NCI-H446 (cell line): Measurements from ENCODE around the gene OTUB1.
A peak's percentile ranks its signal among the peaks of the same experiment; 100 is the strongest.
"Not testable (repeated sequence)": the region's sequence is repeated elsewhere in the genome, so short reads cannot be mapped to it uniquely, and the experiment has no call there.

ENCODE experiments used
- DNase-seq, 2 experiments: peaks; one replicate each; lab custom pipeline; 2025; lab: John Stamatoyannopoulos, UW

OTUB1 gene, protein sequence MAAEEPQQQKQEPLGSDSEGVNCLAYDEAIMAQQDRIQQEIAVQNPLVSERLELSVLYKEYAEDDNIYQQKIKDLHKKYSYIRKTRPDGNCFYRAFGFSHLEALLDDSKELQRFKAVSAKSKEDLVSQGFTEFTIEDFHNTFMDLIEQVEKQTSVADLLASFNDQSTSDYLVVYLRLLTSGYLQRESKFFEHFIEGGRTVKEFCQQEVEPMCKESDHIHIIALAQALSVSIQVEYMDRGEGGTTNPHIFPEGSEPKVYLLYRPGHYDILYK

DNA sequence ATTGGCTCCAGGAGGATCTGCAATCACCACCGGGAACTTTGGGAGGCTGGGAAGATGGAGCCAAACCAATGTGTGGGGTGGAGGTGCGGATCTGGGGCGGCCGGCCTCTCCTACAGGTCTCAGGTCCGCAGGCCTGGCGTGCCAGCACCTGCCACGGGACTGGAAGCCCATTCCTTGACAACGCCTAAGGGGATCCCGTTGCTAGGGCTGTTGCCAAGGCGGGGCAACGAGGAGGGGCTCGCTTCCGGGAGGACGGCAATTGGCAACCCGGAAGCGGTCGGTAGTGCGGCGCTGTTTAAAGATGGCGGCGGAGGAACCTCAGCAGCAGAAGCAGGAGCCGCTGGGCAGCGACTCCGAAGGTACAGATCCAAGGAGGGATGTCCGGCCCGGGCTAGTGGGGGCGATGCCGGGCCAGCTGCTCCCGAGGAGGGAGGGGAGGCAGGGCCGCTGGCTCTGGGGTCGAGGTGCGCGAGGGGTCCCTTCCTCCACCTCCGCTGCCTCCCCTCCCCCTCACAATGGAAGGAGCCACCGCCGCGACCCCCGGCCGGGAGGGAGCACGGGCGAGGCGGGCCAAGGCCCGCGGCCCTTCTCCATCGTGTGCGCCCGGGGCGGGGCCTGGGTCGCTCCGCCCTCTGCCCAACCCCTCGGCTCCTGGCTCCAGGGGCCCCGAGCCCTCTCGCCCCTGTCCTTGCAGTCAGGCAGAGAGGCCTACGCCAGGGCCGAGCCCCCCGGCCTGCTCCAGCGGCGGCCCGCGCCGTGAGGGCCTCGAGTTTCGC is at the start of gene OTUB1:
OTUB1 (plus strand) TSS at position 283 of the 776 bp plus-strand sequence; CDS start at position 302, 19 bp downstream.
- DNase-seq: peak; percentile 88 to 93

DNA sequence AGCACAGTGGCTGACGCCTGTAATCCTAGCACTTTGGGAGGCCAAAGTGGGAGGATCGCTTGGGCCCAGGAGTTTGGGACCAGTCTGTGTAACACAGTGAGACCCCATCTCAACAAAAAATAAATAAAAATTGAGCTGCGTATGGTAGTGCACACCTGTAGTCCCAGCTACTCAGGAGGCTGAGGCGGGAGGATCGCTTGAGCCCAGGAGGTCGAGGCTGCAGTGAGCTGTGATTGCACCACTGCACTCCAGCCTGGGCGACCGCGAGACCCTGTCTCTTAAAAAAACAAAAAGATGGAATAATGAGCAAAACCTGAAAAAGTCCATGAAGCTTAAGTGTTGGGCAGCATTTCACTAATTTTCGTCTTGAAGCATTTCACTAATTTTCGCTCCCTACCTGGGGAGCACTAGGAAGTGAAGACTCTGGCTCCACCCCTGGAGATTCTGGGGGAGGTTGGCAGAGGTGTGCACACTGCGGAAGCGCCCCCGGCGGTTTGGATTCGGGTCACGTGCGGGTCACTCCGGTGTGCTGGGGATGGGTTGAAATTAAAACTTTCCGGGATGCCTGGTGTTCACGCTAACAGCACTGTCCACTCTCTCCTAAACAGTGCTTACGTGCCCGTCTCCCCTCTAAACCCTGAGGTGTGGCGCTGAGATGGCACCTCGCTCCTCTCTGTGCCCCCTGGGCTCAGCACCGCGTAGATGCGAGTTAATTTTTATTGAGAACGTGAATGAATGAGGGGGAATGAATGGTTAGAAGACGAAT is 48.3 kb upstream of the OTUB1 start:
- DNase-seq: no peak

DNA sequence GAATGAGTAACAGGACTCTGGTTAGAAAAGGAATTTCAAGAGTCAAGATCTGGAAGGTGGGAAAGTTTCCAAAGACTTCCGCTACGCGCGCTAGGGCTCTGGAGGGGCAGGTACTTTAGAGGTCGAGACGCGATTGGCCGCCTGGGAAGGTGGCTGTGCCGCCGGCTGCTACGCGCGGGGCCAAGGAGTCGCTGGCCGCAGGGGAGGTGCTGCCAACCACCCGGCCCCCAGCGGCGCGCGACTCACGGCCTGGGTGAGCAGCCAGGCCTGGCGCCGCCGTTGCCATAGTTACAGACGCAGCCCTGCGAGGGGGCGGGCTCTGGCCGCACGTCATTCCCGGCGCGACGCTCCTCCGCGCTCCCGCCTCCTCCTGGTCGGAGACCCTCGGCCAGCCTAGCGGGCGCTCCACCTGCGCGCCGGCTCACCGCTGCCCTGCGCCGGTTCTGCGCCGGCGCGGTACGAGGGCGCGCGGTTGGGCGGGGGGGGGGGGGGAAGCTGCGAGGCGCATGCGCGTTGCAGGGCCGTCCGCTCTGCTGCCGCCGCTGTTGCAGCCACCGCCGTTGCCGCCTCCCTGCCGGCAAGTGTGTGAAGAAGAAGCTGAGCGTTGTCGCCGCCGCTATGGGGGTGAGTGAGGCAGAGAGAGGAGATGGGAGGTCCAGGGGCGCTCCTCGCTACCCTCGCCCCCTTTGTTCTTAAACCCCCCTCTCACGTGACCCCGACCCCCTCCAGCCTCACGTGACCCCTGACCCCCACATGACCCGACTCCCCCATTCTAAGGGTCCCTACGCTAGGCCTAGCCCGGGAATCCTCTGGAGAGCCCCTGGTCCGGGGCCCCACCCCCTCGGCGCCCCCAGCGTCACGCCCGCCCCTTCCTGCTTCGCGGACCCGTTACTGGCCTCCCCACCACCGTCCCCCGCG is 47.5 kb upstream of the OTUB1 start, which contains the start of gene NAA40:
NAA40 (plus strand) TSS at position 524 of the 918 bp plus-strand sequence; CDS start at position 619, 95 bp downstream.
- DNase-seq: peak; percentile 89 to 98

DNA sequence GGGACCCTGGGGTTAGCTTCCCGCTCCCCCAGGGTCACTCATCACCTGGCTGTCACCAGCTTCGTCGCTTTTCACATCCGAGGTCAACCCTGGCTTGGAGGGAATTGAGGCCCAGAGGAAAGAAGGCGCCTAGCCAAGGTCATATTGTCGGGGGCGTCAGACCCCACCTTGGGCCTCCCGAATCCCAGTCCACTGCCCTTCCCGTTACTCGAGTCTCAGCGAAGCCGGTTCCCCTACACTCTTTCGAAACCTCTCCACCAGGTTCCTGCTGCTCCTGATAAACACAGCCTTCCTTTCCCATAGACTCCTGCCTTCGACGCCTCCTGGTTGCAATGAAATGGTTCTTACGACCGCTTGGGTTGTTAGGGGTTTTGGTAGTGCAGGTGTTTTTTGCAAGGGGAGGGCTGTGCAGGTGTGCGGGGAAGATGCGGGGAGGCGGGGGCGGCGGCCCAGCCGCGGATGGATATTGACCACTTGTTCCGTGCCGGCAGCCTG is 46.8 kb upstream of the OTUB1 start:
- DNase-seq: no peak

DNA sequence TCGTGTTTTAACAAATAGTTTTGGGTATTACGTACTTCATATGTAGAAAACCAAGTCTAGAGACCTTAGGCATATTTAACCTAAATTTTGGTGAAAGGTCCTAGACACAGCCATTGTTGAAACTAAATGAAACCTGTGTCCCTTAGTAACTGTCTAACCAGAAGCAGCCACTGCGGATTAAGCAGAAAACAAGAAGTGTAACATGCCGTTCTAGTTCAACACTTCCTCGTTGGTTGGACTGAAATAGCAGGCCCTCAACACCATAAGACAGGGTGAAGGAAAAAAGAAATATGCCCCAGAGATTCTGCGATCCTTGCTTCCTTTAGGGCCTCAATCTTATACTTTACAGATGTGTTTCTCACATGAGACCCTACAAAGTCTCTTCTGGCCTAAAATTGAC is 45.5 kb upstream of the OTUB1 start:
- DNase-seq: no peak

DNA sequence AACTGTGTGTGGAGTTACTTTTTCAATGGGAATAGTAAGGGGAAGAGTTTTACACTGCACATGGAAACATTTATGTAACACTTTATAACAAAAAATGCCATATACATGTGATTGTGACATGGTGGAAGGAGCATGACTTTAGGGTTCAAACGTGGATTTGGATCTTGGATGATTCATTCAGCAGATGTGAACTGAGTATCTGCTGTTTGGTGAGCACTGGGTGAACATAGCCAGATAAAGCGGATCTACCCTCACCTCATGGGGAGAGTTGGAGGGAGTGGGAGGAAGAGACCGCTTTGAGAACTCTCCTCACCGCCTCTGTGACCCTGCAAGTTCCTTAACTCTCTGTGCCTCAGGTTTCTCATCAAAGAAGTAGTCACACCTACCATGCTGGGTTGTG is 44.3 kb upstream of the OTUB1 start:
- no peak for DNase-seq

DNA sequence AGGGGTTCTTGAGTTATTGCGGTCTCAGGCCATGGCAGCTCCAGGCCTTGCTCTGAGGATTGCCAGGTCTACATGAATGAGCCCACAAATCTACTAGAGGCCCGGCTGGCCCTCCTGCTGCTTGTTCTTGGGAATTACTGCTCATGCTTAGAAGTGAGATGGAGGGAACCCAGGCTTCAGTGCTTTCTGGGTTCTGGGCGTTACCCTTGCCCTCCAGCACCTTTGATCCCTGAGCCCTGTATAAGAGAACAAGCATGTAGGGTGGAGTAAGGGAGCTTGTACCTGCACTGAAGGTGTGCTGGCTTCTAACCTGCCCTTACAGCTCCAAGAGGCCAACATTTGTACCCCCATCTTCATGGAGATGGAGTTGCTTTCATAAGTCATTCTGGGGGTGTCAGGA is 43.4 kb upstream of the OTUB1 start:
- no peak for DNase-seq

DNA sequence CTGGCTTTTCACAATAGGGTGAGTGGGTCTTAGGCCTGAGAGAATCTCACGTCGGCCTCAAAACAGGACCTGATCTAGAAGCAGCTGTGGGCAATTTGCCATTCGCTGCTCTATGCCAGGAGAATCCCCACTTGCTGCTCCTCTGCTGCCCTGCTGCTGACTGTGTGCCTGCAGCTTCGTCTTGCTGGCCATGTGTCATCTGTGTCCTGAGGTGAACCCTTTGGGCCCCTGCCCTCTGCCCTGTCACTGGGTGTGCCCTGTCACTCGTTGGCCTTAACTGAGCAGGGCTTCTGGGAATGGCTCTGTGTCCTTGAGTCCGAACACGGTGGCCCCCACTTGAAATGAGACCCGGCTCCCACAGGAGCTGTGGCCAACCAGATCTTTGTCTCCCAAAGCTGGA is 41.3 kb upstream of the OTUB1 start:
- peak; percentile 13 to 70 for DNase-seq

DNA sequence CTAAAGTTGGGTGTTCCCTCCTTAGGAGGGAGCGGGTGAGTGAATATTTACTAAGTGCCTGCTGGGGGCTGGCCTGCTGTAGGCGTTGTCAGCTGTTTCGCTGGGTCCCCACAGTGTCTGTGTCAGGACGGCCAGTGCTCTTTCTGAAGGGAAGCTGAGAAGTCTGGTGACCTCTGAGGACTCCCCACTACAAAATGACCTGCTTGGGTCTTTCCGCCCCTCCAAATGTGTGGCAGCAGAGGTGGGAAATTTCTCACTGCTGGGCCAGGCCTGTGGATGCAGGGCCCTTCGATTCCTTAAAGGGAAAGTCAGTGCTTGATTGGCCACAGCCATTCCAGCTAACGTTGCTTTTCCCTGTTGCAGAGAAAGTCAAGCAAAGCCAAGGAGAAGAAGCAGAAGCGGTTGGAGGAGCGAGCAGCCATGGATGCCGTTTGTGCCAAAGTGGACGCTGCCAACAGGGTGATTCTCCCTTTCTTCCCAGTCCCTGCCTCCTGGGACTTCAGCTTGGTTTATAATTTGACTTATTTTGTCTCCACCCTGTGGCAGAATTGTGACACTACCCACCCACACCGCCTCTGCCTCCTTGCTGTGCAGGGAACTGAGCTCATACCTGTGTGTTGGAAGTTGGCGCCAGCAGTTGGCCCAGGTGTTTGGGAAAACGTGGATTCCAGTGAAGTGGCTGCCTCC is 40.6 kb upstream of the OTUB1 start:
- peak; percentile 62 to 88 for DNase-seq

DNA sequence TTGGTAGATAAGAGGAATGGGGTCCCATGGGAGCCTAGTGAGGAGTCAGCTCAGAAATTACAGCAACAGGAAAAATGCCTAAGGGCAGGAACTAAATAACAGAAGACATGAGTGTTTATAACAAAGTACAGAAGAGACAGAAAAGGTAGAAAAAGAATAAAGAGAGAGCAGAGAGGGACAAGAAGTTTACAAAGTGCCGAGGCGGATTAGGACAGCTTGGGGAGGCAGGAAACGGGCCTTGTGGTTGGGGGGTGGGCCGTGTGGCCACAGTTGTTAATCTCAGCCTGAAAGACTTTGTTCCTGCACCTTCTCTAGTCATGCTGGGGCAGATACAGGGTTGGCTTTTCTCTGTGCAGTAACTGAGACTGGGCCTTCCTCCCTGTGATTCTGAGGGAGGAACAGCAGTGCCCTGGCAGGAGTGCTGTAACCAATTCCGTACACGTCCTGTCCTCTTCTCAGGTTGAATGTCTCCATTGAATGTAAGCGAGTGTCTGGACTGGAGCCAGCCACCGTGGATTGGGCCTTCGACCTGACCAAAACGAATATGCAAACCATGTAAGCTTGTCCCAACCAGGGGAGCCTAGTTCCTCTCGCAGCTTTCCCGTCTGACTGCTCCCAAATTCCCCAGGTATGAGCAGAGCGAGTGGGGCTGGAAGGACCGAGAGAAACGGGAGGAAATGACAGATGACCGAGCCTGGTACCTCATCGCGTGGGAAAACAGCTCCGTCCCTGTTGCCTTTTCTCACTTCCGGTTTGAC is 34.3 kb upstream of the OTUB1 start:
- DNase-seq: no peak

DNA sequence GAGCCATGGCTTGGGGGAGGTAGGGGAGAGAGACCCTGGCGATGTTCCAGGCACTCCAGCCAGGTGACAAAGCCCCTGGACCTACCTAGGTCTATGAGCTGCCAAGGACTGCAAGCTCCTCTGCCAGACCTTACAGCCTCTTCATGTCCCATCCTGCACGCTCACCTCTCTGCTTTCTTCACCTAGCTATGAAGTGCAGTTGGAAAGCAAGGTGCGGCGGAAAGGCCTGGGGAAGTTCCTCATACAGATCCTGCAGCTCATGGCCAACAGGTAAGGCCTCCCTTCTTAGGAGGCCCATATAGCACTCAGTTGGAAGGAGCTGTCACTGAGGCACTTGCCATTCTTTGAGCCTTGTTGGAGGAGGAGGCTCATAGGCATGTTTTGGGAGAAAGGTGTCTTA is 33.7 kb upstream of the OTUB1 start:
- no peak for DNase-seq

DNA sequence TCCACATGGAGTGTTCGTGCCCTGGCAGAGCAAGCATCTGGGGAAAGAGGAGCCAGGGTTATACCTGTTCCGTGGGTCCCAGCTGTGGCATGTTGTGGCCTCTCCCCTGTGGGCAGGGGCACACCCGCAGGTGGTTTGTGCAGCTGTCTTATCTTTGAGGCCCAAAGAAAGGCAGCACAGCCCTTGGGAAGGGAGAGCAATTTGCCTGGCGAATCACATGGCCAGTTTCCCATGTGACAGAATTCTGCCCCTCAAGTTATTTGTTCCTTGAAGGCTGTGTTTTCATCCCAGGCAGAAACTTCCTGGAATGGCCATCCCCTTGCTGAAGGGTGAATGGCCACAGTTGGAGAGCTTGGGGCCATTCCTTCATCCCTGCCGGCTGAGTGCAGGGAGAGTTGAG is 28.2 kb upstream of the OTUB1 start:
- DNase-seq: no peak

DNA sequence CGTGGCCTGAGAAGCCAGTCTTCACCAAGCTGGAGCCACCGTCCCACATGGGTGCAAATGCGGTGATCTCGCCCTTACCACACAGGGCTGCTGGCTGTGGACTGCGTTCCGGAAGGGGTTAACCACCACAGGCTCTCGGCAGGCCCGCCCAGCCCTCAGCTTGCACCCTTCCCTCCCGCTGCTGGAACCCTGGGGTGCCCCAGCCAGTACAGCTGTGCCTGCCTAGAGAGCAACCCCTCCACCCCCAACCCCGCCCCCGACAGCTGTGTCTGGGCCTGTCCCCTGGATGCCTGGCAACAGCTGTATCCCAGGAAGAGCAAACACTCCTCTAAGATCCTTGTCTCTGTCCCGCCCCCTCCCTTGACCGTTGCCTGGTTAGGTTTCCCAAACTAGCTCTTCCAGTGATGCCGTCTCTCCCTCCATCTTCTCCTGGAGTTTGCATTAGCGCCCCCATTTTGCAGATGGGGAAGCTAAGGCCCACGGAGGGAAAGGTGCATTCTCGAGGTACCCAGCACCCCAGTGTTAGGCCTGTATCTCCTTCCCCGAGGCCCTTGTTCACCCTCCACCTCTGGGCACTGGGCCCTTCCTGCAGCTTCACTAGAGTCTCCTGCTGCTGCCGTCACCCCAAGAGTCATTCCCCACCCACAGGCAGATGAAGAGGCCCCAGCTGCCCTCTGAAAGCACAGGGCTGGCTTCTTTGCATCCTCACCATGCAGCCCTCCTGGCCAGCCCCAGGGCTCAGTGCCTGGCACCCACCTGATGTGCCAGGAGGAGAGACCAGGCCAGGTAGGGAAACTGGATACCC is 24.4 kb upstream of the OTUB1 start:
- no peak for DNase-seq

DNA sequence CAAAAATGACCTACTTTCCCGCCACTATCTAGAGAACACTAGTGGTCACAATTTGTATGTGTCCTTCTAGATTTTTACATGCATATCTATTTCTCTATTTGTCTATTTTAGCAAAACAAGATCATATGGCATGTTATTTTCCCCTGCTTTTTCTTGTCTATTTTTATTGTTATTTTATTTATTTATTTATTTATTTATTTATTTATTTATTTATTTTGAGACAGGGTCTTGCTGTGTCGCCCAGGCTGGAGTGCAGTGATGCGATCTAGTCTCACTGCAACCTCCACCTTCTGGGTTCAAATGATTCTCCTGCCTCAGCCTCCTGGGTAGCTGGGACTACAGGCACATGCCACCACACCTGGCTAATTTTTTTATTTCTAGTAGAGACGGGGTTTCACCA is 22.3 kb upstream of the OTUB1 start:
- DNase-seq: not testable (repeated sequence)

DNA sequence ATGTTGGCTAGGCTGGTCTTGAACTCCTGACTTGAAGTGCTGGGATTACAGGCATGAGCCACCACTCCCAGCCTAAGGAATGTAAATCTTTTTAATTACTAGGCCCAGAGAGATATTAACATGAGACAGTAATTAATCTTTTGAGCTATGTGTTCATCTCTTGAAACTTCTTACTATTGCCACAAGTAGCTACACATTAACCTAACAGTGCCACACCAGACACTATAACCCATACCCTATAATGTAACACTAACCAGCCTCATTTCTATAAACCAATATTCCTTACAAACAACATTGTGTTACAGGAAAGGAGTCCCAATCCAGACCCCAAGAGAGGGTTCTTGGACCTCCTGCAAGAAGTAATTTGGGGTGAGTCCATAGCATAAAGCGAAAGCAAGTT is 19.8 kb upstream of the OTUB1 start:
- DNase-seq: no peak

DNA sequence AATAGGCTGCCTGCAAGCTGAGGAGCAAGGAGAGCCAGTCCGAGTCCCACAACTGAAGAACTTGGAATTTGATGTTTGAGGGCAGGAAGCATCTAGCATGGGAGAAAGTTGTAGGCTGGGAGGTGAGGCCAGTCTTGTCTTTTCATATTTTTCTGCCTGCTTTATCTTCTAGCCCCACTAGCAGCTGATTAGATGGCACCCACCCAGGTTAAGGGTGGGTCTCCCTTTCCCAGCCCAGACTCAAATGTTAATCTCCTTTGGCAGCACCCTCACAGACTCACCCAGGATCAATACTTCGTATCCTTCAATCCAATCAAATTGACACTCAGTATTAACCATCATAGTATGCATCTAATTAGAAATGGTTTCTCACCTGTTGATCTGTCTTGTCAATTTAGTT is 16.8 kb upstream of the OTUB1 start:
- no peak for DNase-seq

DNA sequence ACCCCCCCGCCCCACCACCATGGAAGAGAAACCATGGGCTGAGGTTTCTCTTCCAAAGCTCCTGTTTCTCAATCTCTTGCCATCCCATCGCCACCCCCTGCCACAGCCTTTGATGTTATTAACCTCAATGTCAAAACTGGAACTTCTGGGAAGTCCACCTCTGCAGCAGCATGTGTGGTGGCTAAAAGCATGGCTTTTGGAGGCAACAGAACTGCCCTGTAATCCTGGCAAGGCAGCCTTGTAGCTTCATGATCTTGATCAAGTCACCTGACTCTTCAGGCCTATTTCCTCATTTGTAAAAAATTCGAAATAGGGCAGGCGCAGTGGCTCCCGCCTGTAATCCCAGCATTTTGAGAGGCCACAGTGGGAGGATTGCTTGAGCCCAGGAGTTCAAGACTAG is 15.3 kb upstream of the OTUB1 start:
- DNase-seq: no peak

DNA sequence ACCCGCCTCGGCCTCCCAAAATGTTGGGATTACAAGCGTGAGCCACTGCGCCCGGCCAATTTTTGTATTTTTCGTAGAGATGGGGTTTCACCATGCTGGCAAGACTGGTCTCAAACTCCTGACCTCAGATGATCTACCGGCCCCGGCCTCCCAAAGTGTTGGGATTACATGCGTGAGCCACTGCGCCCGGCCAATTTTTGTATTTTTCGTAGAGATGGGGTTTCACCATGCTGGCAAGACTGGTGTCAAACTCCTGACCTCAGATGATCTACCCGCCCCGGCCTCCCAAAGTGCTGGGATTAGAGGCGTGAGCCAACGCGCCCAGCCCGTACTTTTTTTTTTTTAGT is 12.4 kb upstream of the OTUB1 start:
- not testable (repeated sequence) for DNase-seq
